Keratinocyte (primary cell): ENCODE data around the gene STX17.
"Not testable (repeated sequence)": the region's sequence is repeated elsewhere in the genome, so short reads cannot be mapped to it uniquely, and the experiment has no call there.

Experiments used
- EZH2 ChIP-seq: IDR thresholded peaks from one replicate; pipeline ENCODE4 v1.6.1; 2012; ENCODE audit warnings: inconsistent platforms, mild to moderate bottlenecking, low read length, moderate library complexity
- TF ChIP-seq, protein P1 (sequence below), 3 experiments: IDR thresholded peaks in 1 of 3; conservative IDR thresholded peaks in 1 of 3; optimal IDR thresholded peaks in 1 of 3; 2 replicates in 2 of 3; 3 replicates in 1 of 3; pipeline versions ENCODE3 to v1.5.1; 2011; ENCODE audit warnings: low read length in 3 of 3, mild to moderate bottlenecking in 3 of 3, moderate library complexity in 2 of 3, control low read depth in 1 of 3, inconsistent platforms in 1 of 3; ENCODE audit not compliant: insufficient read depth in 2 of 3; ENCODE audit errors: extremely low read depth in 1 of 3

DNA sequence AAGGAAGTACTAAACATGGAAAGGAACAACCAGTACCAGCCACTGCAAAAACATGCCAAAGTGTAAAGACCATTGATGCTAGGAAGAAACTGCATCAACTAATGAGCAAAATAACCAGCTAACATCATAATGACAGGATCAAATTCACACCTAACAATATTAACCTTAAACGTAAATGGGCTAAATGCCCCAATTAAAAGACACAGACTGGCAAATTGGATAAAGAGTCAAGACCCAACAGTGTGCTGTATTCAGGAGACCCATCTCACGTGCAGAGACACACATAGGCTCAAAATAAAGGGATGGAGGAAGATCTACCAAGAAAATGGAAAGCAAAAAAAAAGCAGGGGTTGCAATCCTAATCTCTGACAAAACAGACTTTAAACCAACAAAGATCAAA lies 84.1 kb downstream of the STX17 start:
- TF ChIP-seq, protein P1, sequence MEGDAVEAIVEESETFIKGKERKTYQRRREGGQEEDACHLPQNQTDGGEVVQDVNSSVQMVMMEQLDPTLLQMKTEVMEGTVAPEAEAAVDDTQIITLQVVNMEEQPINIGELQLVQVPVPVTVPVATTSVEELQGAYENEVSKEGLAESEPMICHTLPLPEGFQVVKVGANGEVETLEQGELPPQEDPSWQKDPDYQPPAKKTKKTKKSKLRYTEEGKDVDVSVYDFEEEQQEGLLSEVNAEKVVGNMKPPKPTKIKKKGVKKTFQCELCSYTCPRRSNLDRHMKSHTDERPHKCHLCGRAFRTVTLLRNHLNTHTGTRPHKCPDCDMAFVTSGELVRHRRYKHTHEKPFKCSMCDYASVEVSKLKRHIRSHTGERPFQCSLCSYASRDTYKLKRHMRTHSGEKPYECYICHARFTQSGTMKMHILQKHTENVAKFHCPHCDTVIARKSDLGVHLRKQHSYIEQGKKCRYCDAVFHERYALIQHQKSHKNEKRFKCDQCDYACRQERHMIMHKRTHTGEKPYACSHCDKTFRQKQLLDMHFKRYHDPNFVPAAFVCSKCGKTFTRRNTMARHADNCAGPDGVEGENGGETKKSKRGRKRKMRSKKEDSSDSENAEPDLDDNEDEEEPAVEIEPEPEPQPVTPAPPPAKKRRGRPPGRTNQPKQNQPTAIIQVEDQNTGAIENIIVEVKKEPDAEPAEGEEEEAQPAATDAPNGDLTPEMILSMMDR (optimal IDR thresholded peaks at IDR 0.05 in 1 of 3, IDR thresholded peaks at IDR 0.05 in 1 of 3, conservative IDR thresholded peaks at IDR 0.05 in 1 of 3; ENCODE audit: extremely low read depth in 1 of 3, insufficient read depth in 2 of 3, low read length in 3 of 3): not testable (repeated sequence)
- not testable (repeated sequence) for TF ChIP-seq EZH2
